Panc1 (cell line): ENCODE measurements around the gene RPL21. TPM values are rescaled to one million over a fixed set of nuclear protein-coding genes. Genes with fewer than 3 reads are reported as not detected.
"Not testable (repeated sequence)": the region's sequence is repeated elsewhere in the genome, so short reads cannot be mapped to it uniquely, and the experiment has no call there.

Experiments
- ATAC-seq: fragments of 200-7000 bp; cut with Tn5 transposase; 2 replicates; pipeline ENCODE4 v1.9.1; 2020; ENCODE audit warnings: mild to moderate bottlenecking, moderate library complexity
- BruUV-seq: library from RNA; stranded (reverse); fragments of 400-500 nt; replicated peaks from 2 replicates; lab custom pipeline; 2021; lab: Mats Ljungman, UMichigan
- CTCF ChIA-PET: fragments of 300-600 bp; sonication (Branson Sonifier 250); formaldehyde crosslinking; loops from one replicate; lab custom pipeline; 2022; ENCODE audit warnings: antibody characterized with exemption; lab: Charles Lee
- POLR2A ChIA-PET: fragments of 300-600 bp; sonication (Branson Sonifier 250); formaldehyde crosslinking; loops from one replicate; lab custom pipeline; 2022; ENCODE audit warnings: antibody characterized with exemption; lab: Charles Lee
- DNase-seq: peaks from one replicate; pipeline ENCODE4 v3.0.0-alpha.2; 2010; ENCODE audit warnings: low read depth, low spot score
- H3K27ac ChIP-seq: 2 replicates; pipeline ENCODE4 v1.5.1; 2011; ENCODE audit warnings: mild to moderate bottlenecking, low read length, inconsistent platforms
- H3K27me3 ChIP-seq: fragments of 200-500 bp; sonication (Bioruptor generic); 2 replicates; pipeline ENCODE4 v1.6.0; 2014; ENCODE audit warnings: low read length, inconsistent platforms; ENCODE audit not compliant: control insufficient read depth, insufficient read depth
- H3K36me3 ChIP-seq: fragments of 200-500 bp; sonication (Bioruptor generic); 2 replicates; pipeline ENCODE4 v1.5.1; 2014; ENCODE audit warnings: inconsistent platforms, mild to moderate bottlenecking, low read length, moderate library complexity; ENCODE audit not compliant: control insufficient read depth, insufficient read depth
- H3K4me1 ChIP-seq: 2 replicates; pipeline ENCODE4 v1.5.1; 2011; ENCODE audit warnings: inconsistent platforms, mild to moderate bottlenecking, low read length, moderate library complexity; ENCODE audit not compliant: control insufficient read depth, insufficient read depth
- H3K4me3 ChIP-seq, 2 experiments: 2 replicates each; pipeline ENCODE4 v1.5.1; 2011 to 2012; ENCODE audit warnings: low read depth in 2 of 2, low read length in 2 of 2, mild to moderate bottlenecking in 2 of 2, inconsistent platforms in 1 of 2, moderate library complexity in 1 of 2
- H3K9me3 ChIP-seq: fragments of 200-500 bp; sonication (Bioruptor generic); 2 replicates; pipeline ENCODE4 v1.5.1; 2014; ENCODE audit warnings: low read depth, mild to moderate bottlenecking, inconsistent platforms, low read length, moderate library complexity; ENCODE audit not compliant: control insufficient read depth, insufficient read depth
- CTCF ChIP-seq: fragments of 450-650 bp; IDR thresholded peaks from 2 replicates; pipeline ENCODE4 v1.5.1; 2017; ENCODE audit warnings: mild to moderate bottlenecking
- POLR2AphosphoS5 ChIP-seq: IDR thresholded peaks from 2 replicates; pipeline ENCODE4 v1.6.1; 2012; ENCODE audit warnings: mild to moderate bottlenecking, low read depth, low read length, moderate library complexity
- REST ChIP-seq, 2 experiments: IDR thresholded peaks; 2 replicates each; pipeline ENCODE4 v1.6.1; 2011 to 2012; ENCODE audit warnings: low read depth in 2 of 2, control low read depth in 1 of 2, low read length in 1 of 2, mild to moderate bottlenecking in 1 of 2, moderate library complexity in 1 of 2; ENCODE audit not compliant: insufficient read depth in 1 of 2
- SIN3A ChIP-seq: IDR thresholded peaks from 2 replicates; pipeline ENCODE4 v1.6.1; 2012; ENCODE audit warnings: low read depth, mild to moderate bottlenecking, low read length, moderate library complexity, borderline replicate concordance; ENCODE audit not compliant: insufficient read depth
- TCF7L2 ChIP-seq: IDR thresholded peaks from 2 replicates; pipeline ENCODE4 v1.6.1; 2011; ENCODE audit warnings: mild to moderate bottlenecking, low read depth, low read length, inconsistent platforms
- in situ Hi-C: cut with HindIII; loops from 2 replicates; pipeline ENCODE4 v1.10.0; 2016; ENCODE audit warnings: low sequenced_read_pairs, low pct_unique_long_range_greater_than_20kb
- intact Hi-C: fragments of 100-400 bp; cut with micrococcal nuclease; formaldehyde crosslinking; loops from one replicate; pipeline ENCODE4 v1.10.0; 2022; ENCODE audit not compliant: unreplicated experiment
- total RNA-seq: library from RNA; stranded (reverse); gene quantifications from one replicate; pipeline ENCODE4 v1.2.1, GENCODE V29; 2021; ENCODE audit not compliant: unreplicated experiment

Gene RPL21
- total RNA-seq, 1 experiment from 2014 or later = 702 TPM

GRCh38 chr13:27296496-27296895 lies 45.1 kb downstream of the RPL21 start:
- ChIA-PET CTCF (no interaction called here), POLR2A (no interaction called here)
- no peak for TF ChIP-seq SIN3A
- TF ChIP-seq POLR2AphosphoS5 = no peak
- no peak for TF ChIP-seq TCF7L2
- no peak for TF ChIP-seq CTCF
- no peak for TF ChIP-seq REST (IDR thresholded peaks at IDR 0.05; ENCODE audit: insufficient read depth in 1 of 2, low read depth in 2 of 2, low read length in 1 of 2)
- in situ Hi-C loops (no loop called here), intact Hi-C loops (no loop called here)
- no peak overlapping the region for H3K4me3 ChIP-seq
- no peaks in the 10 kb centered on the region for H3K9me3 ChIP-seq
- H3K27me3 ChIP-seq = no peaks in the 10 kb centered on the region
- ATAC-seq (no peak), DNase-seq (no peak)
- no peaks in the 10 kb centered on the region for H3K36me3 ChIP-seq
- no peak overlapping the region for H3K27ac ChIP-seq
- H3K4me1 ChIP-seq = no peaks in the 10 kb centered on the region
- no TSS peak for BruUV-seq

DNA sequence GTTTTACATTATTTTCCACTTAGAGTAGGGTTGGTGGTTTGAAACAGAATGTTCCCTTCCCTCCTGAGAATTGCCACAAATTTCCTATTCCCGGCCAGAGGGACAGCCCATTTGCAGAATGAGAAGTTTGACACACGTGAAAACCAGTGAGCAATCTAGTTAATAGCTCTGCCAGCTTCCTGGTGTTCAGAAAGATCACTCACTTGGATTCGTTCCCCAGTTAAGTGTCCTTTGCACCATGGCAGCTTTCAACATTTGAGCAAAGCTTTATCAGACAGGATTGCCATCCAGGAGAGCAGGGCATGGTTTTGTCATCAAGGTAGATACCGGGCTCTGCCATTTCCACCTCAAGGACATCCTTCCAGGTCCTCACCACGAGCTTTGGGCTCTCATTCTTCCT lies 47.5 kb downstream of the RPL21 start:
- Histone ChIP-seq H3K27me3 (no peaks in the 10 kb centered on the region), H3K9me3 (no peaks in the 10 kb centered on the region), H3K27ac (no peak overlapping the region), H3K4me3 (no peak overlapping the region), H3K4me1 (no peaks in the 10 kb centered on the region), H3K36me3 (no peaks in the 10 kb centered on the region)
- DNase-seq (no peak), ATAC-seq (no peak)
- BruUV-seq = no TSS peak
- POLR2A ChIA-PET = no interaction called here
- CTCF ChIA-PET = no interaction called here
- TF ChIP-seq REST (IDR thresholded peaks at IDR 0.05; ENCODE audit: insufficient read depth in 1 of 2, low read depth in 2 of 2, low read length in 1 of 2) (no peak), SIN3A (no peak), CTCF (no peak), POLR2AphosphoS5 (no peak), TCF7L2 (no peak)
- intact Hi-C loops (no loop called here), in situ Hi-C loops (no loop called here)

GRCh38 chr13:27300406-27300805 lies 49.0 kb downstream of the RPL21 start:
- POLR2A ChIA-PET, DNase-seq, CTCF ChIA-PET, BruUV-seq, H3K27me3 ChIP-seq, H3K9me3 ChIP-seq, H3K4me1 ChIP-seq, ATAC-seq, H3K4me3 ChIP-seq, in situ Hi-C loops, intact Hi-C loops, H3K27ac ChIP-seq, H3K36me3 ChIP-seq: not testable (repeated sequence)
